HCT116 (cell line): ENCODE results near the gene KANK2. TPM values are rescaled to one million over a fixed set of nuclear protein-coding genes. Genes with fewer than 3 reads are reported as not detected.

Experiments
- ATAC-seq: fragments of 200-7000 bp; cut with Tn5 transposase; 2 replicates; pipeline ENCODE4 v1.9.1; 2020; ENCODE audit warnings: mild to moderate bottlenecking, moderate library complexity
- BruUV-seq: library from RNA; stranded (reverse); fragments of 400-500 nt; replicated peaks from 2 replicates; lab custom pipeline; 2021; lab: Mats Ljungman, UMichigan
- CTCF ChIA-PET: fragments of 300-600 bp; sonication (Branson Sonifier 250); formaldehyde crosslinking; loops from one replicate; lab custom pipeline; 2021; ENCODE audit warnings: antibody characterized with exemption; lab: Charles Lee
- POLR2A ChIA-PET: fragments of 300-600, 350-600 bp; sonication (Branson Sonifier 250); formaldehyde crosslinking; loops from one replicate; lab custom pipeline; 2021; ENCODE audit warnings: antibody characterized with exemption; lab: Charles Lee
- RAD21 ChIA-PET, 2 experiments: fragments of 300-600 bp; sonication (Branson Sonifier 250); formaldehyde crosslinking; loops; one replicate each; lab custom pipeline; 2023; ENCODE audit warnings: low total read pairs in 2 of 2; ENCODE audit not compliant: uncharacterized antibody in 2 of 2, unreplicated experiment in 2 of 2, low non-redundant PET in 1 of 2; lab: Charles Lee
- DNase-seq: peaks from one replicate; pipeline ENCODE4 v3.0.0-alpha.2; 2010; ENCODE audit warnings: low read depth, low spot score
- H2AFZ ChIP-seq: fragments of 200-600 bp; shearing (Covaris generic), sonication (generic); 2 replicates; pipeline ENCODE4 v1.6.1; 2017; ENCODE audit warnings: low read depth, mixed run types, mixed read lengths, antibody characterized with exemption, low read length; ENCODE audit not compliant: poor library complexity, severe bottlenecking
- H3K27ac ChIP-seq: 2 replicates; pipeline ENCODE4 v1.5.1; 2012; ENCODE audit warnings: low read depth, low read length
- H3K27me3 ChIP-seq: fragments of 200-600 bp; sonication (generic); 2 replicates; pipeline ENCODE4 v1.6.1; 2016; ENCODE audit warnings: mixed run types, low read length, mixed read lengths; ENCODE audit not compliant: insufficient read depth
- H3K36me3 ChIP-seq, 2 experiments: fragments of 200-500 bp in 1 of 2; fragments of 200-600 bp in 1 of 2; sonication (Bioruptor generic) in 1 of 2; sonication (generic) in 1 of 2; 2 replicates each; pipeline versions ENCODE4 v1.5.1 to v1.6.1; 2014 to 2016; ENCODE audit warnings: low read length in 2 of 2, inconsistent platforms in 1 of 2, mixed read lengths in 1 of 2, mixed run types in 1 of 2; ENCODE audit not compliant: insufficient read depth in 2 of 2, control insufficient read depth in 1 of 2
- H3K4me1 ChIP-seq, 2 experiments: fragments of 200-600 bp in 1 of 2; sonication (generic) in 1 of 2; 2 replicates each; pipeline versions ENCODE4 v1.5.1 to v1.6.1; 2012 to 2017; ENCODE audit warnings: low read length in 2 of 2, inconsistent platforms in 1 of 2, mild to moderate bottlenecking in 1 of 2, mixed read lengths in 1 of 2, mixed run types in 1 of 2, moderate library complexity in 1 of 2; ENCODE audit not compliant: insufficient read depth in 2 of 2, control insufficient read depth in 1 of 2
- H3K4me2 ChIP-seq: fragments of 200-600 bp; sonication (generic); 2 replicates; pipeline ENCODE4 v1.6.1; 2017; ENCODE audit warnings: mixed run types, low read length, mixed read lengths
- H3K4me3 ChIP-seq, 2 experiments: fragments of 200-600 bp in 1 of 2; sonication (generic) in 1 of 2; replicated peaks in 1 of 2; 2 replicates each; pipeline ENCODE4 v1.5.1; 2011 to 2016; ENCODE audit warnings: low read length in 2 of 2, control low read depth in 1 of 2, low read depth in 1 of 2, mild to moderate bottlenecking in 1 of 2, mixed read lengths in 1 of 2, mixed run types in 1 of 2
- H3K79me2 ChIP-seq: fragments of 200-600 bp; sonication (generic); 2 replicates; pipeline ENCODE4 v1.6.1; 2017; ENCODE audit warnings: mild to moderate bottlenecking, mixed run types, low read length, moderate library complexity, mixed read lengths; ENCODE audit not compliant: insufficient read depth
- H3K9ac ChIP-seq: fragments of 200-600 bp; sonication (generic); 2 replicates; pipeline ENCODE4 v1.6.1; 2016; ENCODE audit warnings: low read length, mixed read lengths
- H3K9me2 ChIP-seq: fragments of 200-600 bp; sonication (generic), shearing (Covaris generic); 2 replicates; pipeline ENCODE4 v1.6.1; 2017; ENCODE audit warnings: mixed run types, mild to moderate bottlenecking, moderate library complexity; ENCODE audit not compliant: insufficient read depth
- H3K9me3 ChIP-seq, 2 experiments: fragments of 200-500 bp in 1 of 2; fragments of 200-600 bp in 1 of 2; sonication (Bioruptor generic) in 1 of 2; sonication (generic) in 1 of 2; 2 replicates each; pipeline ENCODE4 v1.6.1; 2014 to 2017; ENCODE audit warnings: low read length in 2 of 2, mixed read lengths in 2 of 2, inconsistent platforms in 1 of 2, low read depth in 1 of 2, mild to moderate bottlenecking in 1 of 2, mixed run types in 1 of 2, moderate library complexity in 1 of 2; ENCODE audit not compliant: control insufficient read depth in 1 of 2, insufficient read depth in 1 of 2
- H4K20me1 ChIP-seq: fragments of 200-600 bp; sonication (generic), shearing (Covaris generic); 2 replicates; pipeline ENCODE4 v1.6.1; 2017; ENCODE audit warnings: mixed run types, mild to moderate bottlenecking, moderate library complexity; ENCODE audit not compliant: insufficient read depth
- CBX3 ChIP-seq: IDR thresholded peaks from 2 replicates; pipeline ENCODE4 v1.6.1; 2012; ENCODE audit warnings: low read depth
- CTCF ChIP-seq, 3 experiments: fragments of 200-600 bp in 1 of 3; sonication (generic) in 1 of 3; IDR thresholded peaks in 2 of 3; conservative IDR thresholded peaks in 1 of 3; 2 replicates each; pipeline ENCODE4 v1.5.1; 2012 to 2017; ENCODE audit warnings: low read depth in 2 of 3, low read length in 2 of 3, antibody characterized with exemption in 1 of 3, borderline replicate concordance in 1 of 3, control low read depth in 1 of 3, mild to moderate bottlenecking in 1 of 3, mixed read lengths in 1 of 3, mixed run types in 1 of 3, moderate library complexity in 1 of 3; ENCODE audit not compliant: insufficient read depth in 1 of 3
- EGR1 ChIP-seq: IDR thresholded peaks from 2 replicates; pipeline ENCODE4 v1.6.1; 2012; ENCODE audit warnings: low read depth
- ELF1 ChIP-seq: IDR thresholded peaks from 2 replicates; pipeline ENCODE4 v1.6.1; 2012; ENCODE audit warnings: low read depth, borderline replicate concordance
- FOSL1 ChIP-seq: IDR thresholded peaks from 2 replicates; pipeline ENCODE4 v1.6.1; 2012; ENCODE audit warnings: low read depth
- JUND ChIP-seq: IDR thresholded peaks from 2 replicates; pipeline ENCODE4 v1.6.1; 2012
- MAX ChIP-seq: IDR thresholded peaks from 2 replicates; pipeline ENCODE4 v1.6.1; 2012
- POLR2A ChIP-seq: IDR thresholded peaks from 2 replicates; pipeline ENCODE4 v1.7.0; 2011; ENCODE audit warnings: borderline replicate concordance; ENCODE audit not compliant: insufficient read depth, insufficient read length; ENCODE audit errors: extremely low read depth
- POLR2AphosphoS5 ChIP-seq: IDR thresholded peaks from 2 replicates; pipeline ENCODE4 v1.6.1; 2011; ENCODE audit warnings: mild to moderate bottlenecking, low read depth, low read length, moderate library complexity
- RAD21 ChIP-seq: IDR thresholded peaks from 2 replicates; pipeline ENCODE4 v1.6.1; 2012; ENCODE audit warnings: low read depth, mild to moderate bottlenecking
- REST ChIP-seq: IDR thresholded peaks from 2 replicates; pipeline ENCODE4 v1.6.1; 2012; ENCODE audit warnings: low read depth
- SIN3A ChIP-seq: IDR thresholded peaks from 2 replicates; pipeline ENCODE4 v1.6.1; 2012; ENCODE audit warnings: low read depth
- SP1 ChIP-seq: IDR thresholded peaks from 2 replicates; pipeline ENCODE4 v1.6.1; 2012; ENCODE audit warnings: low read depth
- SRF ChIP-seq: IDR thresholded peaks from 2 replicates; pipeline ENCODE4 v1.6.1; 2012; ENCODE audit warnings: low read depth
- TCF7L2 ChIP-seq: IDR thresholded peaks from 2 replicates; pipeline ENCODE4 v1.7.0; 2011; ENCODE audit warnings: borderline replicate concordance, inconsistent platforms; ENCODE audit not compliant: insufficient read depth, insufficient read length; ENCODE audit errors: extremely low read depth
- YY1 ChIP-seq: IDR thresholded peaks from 2 replicates; pipeline ENCODE4 v1.6.1; 2011; ENCODE audit warnings: low read length, low read depth, moderate library complexity, mild to moderate bottlenecking; ENCODE audit not compliant: insufficient replicate concordance; ENCODE audit errors: extremely low read depth
- ZNF274 ChIP-seq: fragments of 200-500 bp; sonication (Bioruptor generic); IDR thresholded peaks from 2 replicates; pipeline ENCODE4 v1.6.1; 2014; ENCODE audit warnings: mild to moderate bottlenecking, low read depth, low read length, inconsistent platforms
- intact Hi-C: fragments of 100-400 bp; cut with micrococcal nuclease; formaldehyde crosslinking; loops from 2 replicates; pipeline ENCODE4 v1.10.0; 2022
- total RNA-seq: library from RNA; stranded (reverse); gene quantifications from one replicate; pipeline ENCODE4 v1.2.1, GENCODE V29; 2021; ENCODE audit not compliant: unreplicated experiment
- TF ChIP-seq, protein P1 (sequence below): IDR thresholded peaks from 2 replicates; pipeline ENCODE4 v1.6.1; 2011; ENCODE audit warnings: mild to moderate bottlenecking, low read length, moderate library complexity; ENCODE audit not compliant: insufficient replicate concordance; ENCODE audit errors: extremely low read depth

Gene KANK2
- total RNA-seq, 1 experiment from 2014 or later, result 43.6 TPM

GRCh38 chr19:11151181-11151580, 46.2 kb downstream of the KANK2 start (continued):
- TF ChIP-seq REST, result no peak
- TF ChIP-seq SP1, result no peak
- TF ChIP-seq MAX, result no peak
- TF ChIP-seq TCF7L2, result no peak
- TF ChIP-seq JUND, result no peak
- no peak for TF ChIP-seq POLR2A
- no peak for TF ChIP-seq CTCF (IDR thresholded peaks at IDR 0.05 in 2 of 3, conservative IDR thresholded peaks at IDR 0.05 in 1 of 3; ENCODE audit: borderline replicate concordance in 1 of 3, insufficient read depth in 1 of 3, low read depth in 2 of 3, low read length in 2 of 3)

- Histone ChIP-seq H3K9me3 (no peaks in the 10 kb centered on the region), H3K4me2 (no peak overlapping the region), H3K27me3 (no peaks in the 10 kb centered on the region), H3K79me2 (peaks cover 28% of the 10 kb centered on the region), H3K9me2 (no peaks in the 10 kb centered on the region), H3K9ac (no peak overlapping the region), H3K27ac (no peak overlapping the region; the same call in 1 of the 2 replicates), H4K20me1 (no peaks in the 10 kb centered on the region), H3K4me1 (peaks cover 32 to 36% of the 10 kb centered on the region in 2 experiments), H2AFZ (no peak overlapping the region), H3K36me3 (peaks cover 4 to 23% of the 10 kb centered on the region in 2 experiments; a peak in 1 of 4 replicates), H3K4me3 (no peak overlapping the region)
- ChIA-PET POLR2A (interaction anchor here (0.6 kb wide), 1 partner anchor 312 kb away, joined by 3 read pairs; the partner anchor contains the start of gene TMED1), CTCF (no interaction called here), RAD21 (no interaction called here)
- DNase-seq (no peak), ATAC-seq (no peak)
- BruUV-seq, result no TSS peak
- intact Hi-C loops, result no loop called here
- TF ChIP-seq CBX3 (no peak), ZNF274 (no peak), FOSL1 (no peak), RAD21 (no peak), SP1 (no peak), SRF (no peak), TCF7L2 (no peak), ELF1 (no peak), MAX (no peak), JUND (no peak), YY1 (no peak), SIN3A (no peak), POLR2AphosphoS5 (no peak), POLR2A (no peak), EGR1 (no peak)
- TF ChIP-seq, protein P1, sequence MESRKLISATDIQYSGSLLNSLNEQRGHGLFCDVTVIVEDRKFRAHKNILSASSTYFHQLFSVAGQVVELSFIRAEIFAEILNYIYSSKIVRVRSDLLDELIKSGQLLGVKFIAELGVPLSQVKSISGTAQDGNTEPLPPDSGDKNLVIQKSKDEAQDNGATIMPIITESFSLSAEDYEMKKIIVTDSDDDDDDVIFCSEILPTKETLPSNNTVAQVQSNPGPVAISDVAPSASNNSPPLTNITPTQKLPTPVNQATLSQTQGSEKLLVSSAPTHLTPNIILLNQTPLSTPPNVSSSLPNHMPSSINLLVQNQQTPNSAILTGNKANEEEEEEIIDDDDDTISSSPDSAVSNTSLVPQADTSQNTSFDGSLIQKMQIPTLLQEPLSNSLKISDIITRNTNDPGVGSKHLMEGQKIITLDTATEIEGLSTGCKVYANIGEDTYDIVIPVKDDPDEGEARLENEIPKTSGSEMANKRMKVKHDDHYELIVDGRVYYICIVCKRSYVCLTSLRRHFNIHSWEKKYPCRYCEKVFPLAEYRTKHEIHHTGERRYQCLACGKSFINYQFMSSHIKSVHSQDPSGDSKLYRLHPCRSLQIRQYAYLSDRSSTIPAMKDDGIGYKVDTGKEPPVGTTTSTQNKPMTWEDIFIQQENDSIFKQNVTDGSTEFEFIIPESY, result no peak
Measured at GRCh38 chr19:11148001-11148400, 49.3 kb downstream of the KANK2 start.
